ENCODE measurements around the gene RABAC1. TPM values are rescaled to one million over a fixed set of nuclear protein-coding genes. Genes with fewer than 3 reads are reported as not detected.

RABAC1 gene
- total and polyA plus RNA-seq, 2 of the 8 experiments (the other 6 are each of a cell fraction or from before 2014, with no cell fraction given): 124 to 439 TPM

DNA sequence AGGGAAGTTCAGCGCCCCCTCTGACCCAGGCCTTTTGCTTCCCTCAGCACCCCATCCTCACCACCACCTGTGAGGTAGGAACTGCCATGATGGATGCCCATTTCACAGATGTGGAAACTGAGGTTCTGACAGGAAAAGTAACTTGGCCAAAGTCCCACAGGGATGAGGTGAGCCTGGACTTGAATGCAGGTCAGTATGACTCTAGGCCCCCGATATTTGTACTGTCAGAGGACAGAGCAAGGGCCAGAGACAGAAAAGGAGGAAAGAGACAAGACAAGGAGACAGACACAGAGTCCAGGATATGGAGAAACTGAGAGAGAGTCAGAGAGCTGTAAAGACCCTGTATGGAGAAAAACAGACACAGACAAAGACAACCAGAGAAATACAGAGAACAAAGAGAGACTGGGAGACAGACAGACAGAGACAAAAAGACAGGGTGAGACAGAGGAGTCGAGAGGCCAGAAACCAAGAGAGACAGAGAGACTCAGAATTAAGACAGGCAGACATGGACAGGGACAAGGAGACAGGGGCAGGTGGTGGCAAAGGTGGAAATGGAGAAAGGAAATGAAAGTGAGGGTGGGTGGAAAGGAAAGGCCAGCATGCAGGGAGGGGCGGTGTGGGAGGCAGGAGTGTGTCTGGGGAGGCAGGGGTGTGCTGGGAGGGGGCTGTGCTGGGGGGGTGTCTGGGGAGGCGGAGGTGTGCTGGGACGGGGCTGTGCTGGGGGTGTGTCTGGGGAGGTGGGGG, 35.9 kb downstream of the RABAC1 start:
- no peak for FAIRE-seq
- Histone ChIP-seq H3K4me3 (ENCODE audit: extremely low read depth in 1 of 4, insufficient read depth in 2 of 4, low read depth in 3 of 4, low read length in 4 of 4) (no peak overlapping the region), H3K4me2 (ENCODE audit: insufficient read depth in 1 of 2, low read depth in 2 of 2, low read length in 2 of 2) (peak overlapping the region in 1 of 2 experiments; percentile 23; a peak in 1 of 4 replicates), H3K79me1 (ENCODE audit: low read depth, low read length) (no peaks in the 10 kb centered on the region; the same call in 1 of the 2 replicates), H4K5ac (ENCODE audit: insufficient read length, low read depth, low read length) (no peak overlapping the region), H2BK5ac (ENCODE audit: low read depth, low read length) (no peak overlapping the region), H2BK12ac (ENCODE audit: low read depth, low read length) (0 out of 2 replicates have a peak overlapping the region, but pooled peaks have one; percentile 50), H3K23me2 (ENCODE audit: low read depth, low read length) (peaks cover 10% of the 10 kb centered on the region), H2BK20ac (ENCODE audit: low read length) (no peak overlapping the region), H3K9ac (replicated peaks in 1 of 4; ENCODE audit: extremely low read depth in 1 of 4, low read depth in 3 of 4, low read length in 3 of 4) (no peak overlapping the region), H3K4me1 (replicated peaks in 1 of 4; ENCODE audit: control insufficient read depth in 3 of 4, insufficient read depth in 4 of 4, low read length in 3 of 4) (peaks cover 0 to 14% (median 10%) of the 10 kb centered on the region in 4 experiments; a peak in 6 of 7 replicates), H3K18ac (ENCODE audit: extremely low read depth, low read length) (no peak overlapping the region), H3K27ac (ENCODE audit: low read depth, low read length) (no peak overlapping the region), H4K20me1 (replicated peaks in 1 of 2; ENCODE audit: control insufficient read depth in 1 of 2, insufficient read depth in 2 of 2, low read length in 2 of 2) (peaks cover 7 to 39% of the 10 kb centered on the region in 2 experiments), H2AK5ac (ENCODE audit: low read depth, low read length) (no peak overlapping the region), H3K79me2 (ENCODE audit: control insufficient read depth in 1 of 2, insufficient read depth in 2 of 2, low read length in 2 of 2) (no peaks in the 10 kb centered on the region), H3K4ac (replicated peaks; ENCODE audit: insufficient read length, low read depth, low read length) (no peak overlapping the region), H3K14ac (ENCODE audit: insufficient read length) (no peak overlapping the region), H3K23ac (ENCODE audit: insufficient read length) (no peak overlapping the region), H2BK15ac (ENCODE audit: low read length) (no peak overlapping the region), H3K27me3 (replicated peaks in 1 of 4; ENCODE audit: control insufficient read depth in 3 of 4, extremely low read depth in 1 of 4, insufficient read depth in 3 of 4, low read length in 3 of 4) (peaks cover 79 to 99% (median 96%) of the 10 kb centered on the region in 4 experiments), H2AFZ (ENCODE audit: low read length) (no peak overlapping the region), H3K9me3 (ENCODE audit: insufficient read depth in 2 of 2, low read depth in 1 of 2, low read length in 1 of 2) (no peaks in the 10 kb centered on the region), H4K91ac (replicated peaks; ENCODE audit: insufficient read length, low read length) (no peak overlapping the region), H3K56ac (replicated peaks; ENCODE audit: insufficient read length, low read depth, low read length) (no peak overlapping the region), H4K8ac (ENCODE audit: extremely low read depth, insufficient read depth, low read length) (no peak overlapping the region), H2BK120ac (replicated peaks; ENCODE audit: low read depth, low read length) (no peak overlapping the region), H3K36me3 (ENCODE audit: control insufficient read depth in 2 of 4, insufficient read depth in 4 of 4, low read length in 3 of 4) (no peaks in the 10 kb centered on the region)
- TF ChIP-seq KDM1A (IDR thresholded peaks at IDR 0.05; ENCODE audit: borderline replicate concordance, low read length): peak; percentile 97
- no peak for TF ChIP-seq KDM4A (IDR thresholded peaks at IDR 0.05; ENCODE audit: low read depth, low read length, severe bottlenecking)
- CTCF ChIA-PET (ENCODE audit: partially characterized antibody): interaction anchor here (0.9 to 1.8 kb wide), 2 partner anchors 7 to 12 kb away, joined by 3 to 5 read pairs; no protein-coding TSS in a partner anchor
- DNase-seq (ENCODE audit: low read depth in 1 of 2, low spot score in 2 of 2): no peak
- POLR2A ChIA-PET (ENCODE audit: partially characterized antibody): interaction anchor here (1.1 to 3.8 kb wide), 2 partner anchors 12 to 53 kb away, joined by 3 to 20 read pairs; no protein-coding TSS in a partner anchor
- 40% methylated on average over 3 of the region's 6 CpGs; no CpG with 5 or more reads in 1 of the 2 experiments for WGBS, 2 experiments (ENCODE audit: extremely low coverage in 1 of 2, insufficient coverage in 1 of 2, insufficient read length in 1 of 2, insufficient replicate concordance in 2 of 2, low coverage in 1 of 2, low lambda C conversion rate in 2 of 2, missing lambda C conversion rate in 1 of 2)

All from H1 (cell line).